H1 (cell line): Measurements from ENCODE around the gene SPARC. TPM values are rescaled to one million over a fixed set of nuclear protein-coding genes. Genes with fewer than 3 reads are reported as not detected.

Experiments used
- CTCF ChIA-PET: fragments of 300-600 bp; sonication (Branson Sonifier 250); formaldehyde crosslinking; loops from one replicate; lab custom pipeline; 2021; ENCODE audit not compliant: partially characterized antibody; lab: Charles Lee
- POLR2A ChIA-PET: fragments of 300-600 bp; sonication (Branson Sonifier 250); formaldehyde crosslinking; loops from one replicate; lab custom pipeline; 2021; ENCODE audit warnings: inconsistent platforms; ENCODE audit not compliant: partially characterized antibody; lab: Charles Lee
- DNase-seq, 2 experiments: peaks; one replicate each; pipeline versions ENCODE4 v3.0.0 to v3.0.0-alpha.2; 2010 to 2022; ENCODE audit warnings: low spot score in 2 of 2, low read depth in 1 of 2, mixed read lengths in 1 of 2
- FAIRE-seq: peaks from 2 replicates; lab custom pipeline; 2011; peaks lifted over from hg19 to GRCh38; lab: Jason Lieb, UNC
- H2AFZ ChIP-seq: 2 replicates; pipeline ENCODE4 v1.8.1; 2012; ENCODE audit warnings: low read length, inconsistent platforms
- H2AK5ac ChIP-seq: 2 replicates; pipeline ENCODE4 v1.6.1; 2013; ENCODE audit warnings: low read depth, low read length
- H2BK120ac ChIP-seq: replicated peaks from 2 replicates; pipeline ENCODE3; 2013; ENCODE audit warnings: low read depth, low read length, inconsistent platforms
- H2BK12ac ChIP-seq: 2 replicates; pipeline ENCODE4 v1.6.1; 2013; ENCODE audit warnings: low read depth, low read length
- H2BK15ac ChIP-seq: 2 replicates; pipeline ENCODE4 v1.6.1; 2013; ENCODE audit warnings: low read length
- H2BK20ac ChIP-seq: 2 replicates; pipeline ENCODE4 v1.6.1; 2013; ENCODE audit warnings: low read length
- H2BK5ac ChIP-seq: 2 replicates; pipeline ENCODE4 v1.6.1; 2013; ENCODE audit warnings: low read depth, low read length
- H3K14ac ChIP-seq: 2 replicates; pipeline ENCODE4 v1.6.1; 2013; ENCODE audit warnings: inconsistent platforms; ENCODE audit not compliant: insufficient read length
- H3K18ac ChIP-seq: 2 replicates; pipeline ENCODE4 v1.6.1; 2013; ENCODE audit warnings: low read length; ENCODE audit errors: extremely low read depth
- H3K23ac ChIP-seq: 2 replicates; pipeline ENCODE4 v1.6.1; 2013; ENCODE audit warnings: inconsistent platforms; ENCODE audit not compliant: insufficient read length
- H3K23me2 ChIP-seq: 2 replicates; pipeline ENCODE4 v1.6.1; 2013; ENCODE audit warnings: low read depth, low read length
- H3K27ac ChIP-seq: 2 replicates; pipeline ENCODE4 v1.6.1; 2011; ENCODE audit warnings: low read depth, low read length, inconsistent platforms
- H3K27me3 ChIP-seq, 4 experiments: replicated peaks in 1 of 4; 1 replicate in 1 of 4; 2 replicates in 3 of 4; pipeline versions ENCODE4 v1.6.1 to v1.8.1; 2011 to 2013; ENCODE audit warnings: low read length in 3 of 4, mild to moderate bottlenecking in 3 of 4, inconsistent platforms in 2 of 4, mixed read lengths in 2 of 4, moderate library complexity in 1 of 4; ENCODE audit not compliant: control insufficient read depth in 3 of 4, insufficient read depth in 3 of 4; ENCODE audit errors: extremely low read depth in 1 of 4
- H3K36me3 ChIP-seq, 4 experiments: 2 replicates each; pipeline versions ENCODE4 v1.6.1 to v1.8.1; 2011 to 2013; ENCODE audit warnings: mild to moderate bottlenecking in 4 of 4, low read length in 3 of 4, moderate library complexity in 2 of 4, control low read depth in 1 of 4, inconsistent platforms in 1 of 4; ENCODE audit not compliant: insufficient read depth in 4 of 4, control insufficient read depth in 2 of 4
- H3K4ac ChIP-seq: replicated peaks from 2 replicates; pipeline ENCODE3; 2013; ENCODE audit warnings: low read length, low read depth, mixed read lengths, inconsistent platforms; ENCODE audit not compliant: insufficient read length
- H3K4me1 ChIP-seq, 4 experiments: replicated peaks in 1 of 4; 1 replicate in 1 of 4; 2 replicates in 3 of 4; pipeline versions ENCODE4 v1.6.1 to v1.8.1; 2011 to 2013; ENCODE audit warnings: low read length in 3 of 4, inconsistent platforms in 2 of 4, mixed read lengths in 1 of 4; ENCODE audit not compliant: insufficient read depth in 4 of 4, control insufficient read depth in 3 of 4
- H3K4me2 ChIP-seq, 2 experiments: 2 replicates each; pipeline versions ENCODE4 v1.6.1 to v1.8.1; 2011 to 2013; ENCODE audit warnings: low read depth in 2 of 2, low read length in 2 of 2, control low read depth in 1 of 2, inconsistent platforms in 1 of 2, mild to moderate bottlenecking in 1 of 2; ENCODE audit not compliant: insufficient read depth in 1 of 2
- H3K4me3 ChIP-seq, 4 experiments: fragments of 200-600, 300-600 bp in 1 of 4; sonication (generic), shearing (Covaris generic), sonication (Bioruptor Twin) in 1 of 4; 2 replicates each; pipeline versions ENCODE4 v1.5.1 to v1.8.1; 2011 to 2016; ENCODE audit warnings: low read length in 4 of 4, low read depth in 3 of 4, control low read depth in 2 of 4, inconsistent platforms in 2 of 4, mild to moderate bottlenecking in 2 of 4, mixed read lengths in 1 of 4, moderate library complexity in 1 of 4; ENCODE audit not compliant: insufficient read depth in 2 of 4; ENCODE audit errors: extremely low read depth in 1 of 4
- H3K56ac ChIP-seq: replicated peaks from 2 replicates; pipeline ENCODE3; 2013; ENCODE audit warnings: low read depth, mild to moderate bottlenecking, mixed read lengths, low read length, inconsistent platforms; ENCODE audit not compliant: insufficient read length
- H3K79me1 ChIP-seq: 2 replicates; pipeline ENCODE4 v1.6.1; 2013; ENCODE audit warnings: low read depth, low read length, control low read depth
- H3K79me2 ChIP-seq, 2 experiments: 2 replicates each; pipeline versions ENCODE4 v1.6.1 to v1.8.1; 2012 to 2013; ENCODE audit warnings: low read length in 2 of 2, mild to moderate bottlenecking in 2 of 2, inconsistent platforms in 1 of 2; ENCODE audit not compliant: insufficient read depth in 2 of 2, control insufficient read depth in 1 of 2
- H3K9ac ChIP-seq, 4 experiments: replicated peaks in 1 of 4; 1 replicate in 1 of 4; 2 replicates in 3 of 4; pipeline versions ENCODE4 v1.6.1 to v1.8.1; 2011 to 2013; ENCODE audit warnings: low read depth in 3 of 4, low read length in 3 of 4, control low read depth in 2 of 4, mild to moderate bottlenecking in 2 of 4, moderate library complexity in 2 of 4, inconsistent platforms in 1 of 4; ENCODE audit errors: extremely low read depth in 1 of 4
- H3K9me3 ChIP-seq, 2 experiments: 2 replicates each; pipeline versions ENCODE4 v1.6.1 to v1.8.1; 2012 to 2013; ENCODE audit warnings: mild to moderate bottlenecking in 2 of 2, moderate library complexity in 2 of 2, control low read depth in 1 of 2, inconsistent platforms in 1 of 2, low read depth in 1 of 2, low read length in 1 of 2, mixed read lengths in 1 of 2; ENCODE audit not compliant: insufficient read depth in 2 of 2
- H4K20me1 ChIP-seq, 2 experiments: replicated peaks in 1 of 2; 2 replicates each; pipeline versions ENCODE3 to v1.8.1; 2011 to 2013; ENCODE audit warnings: inconsistent platforms in 2 of 2, low read length in 2 of 2, mild to moderate bottlenecking in 1 of 2; ENCODE audit not compliant: insufficient read depth in 2 of 2, control insufficient read depth in 1 of 2
- H4K5ac ChIP-seq: 2 replicates; pipeline ENCODE4 v1.6.1; 2013; ENCODE audit warnings: low read length, low read depth, mixed read lengths, inconsistent platforms; ENCODE audit not compliant: insufficient read length
- H4K8ac ChIP-seq: 2 replicates; pipeline ENCODE4 v1.8.0; 2013; ENCODE audit warnings: mild to moderate bottlenecking, moderate library complexity, low read length, inconsistent platforms; ENCODE audit not compliant: insufficient read depth; ENCODE audit errors: extremely low read depth
- H4K91ac ChIP-seq: replicated peaks from 2 replicates; pipeline ENCODE3; 2013; ENCODE audit warnings: low read length, mixed read lengths, inconsistent platforms; ENCODE audit not compliant: insufficient read length
- ASH2L ChIP-seq: fragments of 200-600, 300-600 bp; sonication (generic); IDR thresholded peaks from one replicate; pipeline ENCODE4 v1.7.1; 2017; ENCODE audit warnings: low read length
- RFX5 ChIP-seq: IDR thresholded peaks from 2 replicates; pipeline ENCODE4 v1.6.1; 2011; ENCODE audit warnings: low read depth, low read length, improper control_type of control experiment, borderline replicate concordance
- TBP ChIP-seq: IDR thresholded peaks from 2 replicates; pipeline ENCODE4 v1.6.1; 2011; ENCODE audit warnings: low read depth, low read length, improper control_type of control experiment
- TCF12 ChIP-seq: IDR thresholded peaks from 2 replicates; pipeline ENCODE4 v1.6.1; 2011; ENCODE audit warnings: low read depth, mild to moderate bottlenecking, low read length
- WGBS, 2 experiments: shearing (Covaris generic) in 1 of 2; methylation state at CpG; one replicate each; pipeline versions ENCODE4 v1.1.6 to v1.1.7; 2013 to 2015; ENCODE audit warnings: low lambda C conversion rate in 2 of 2, mixed read lengths in 2 of 2, inconsistent platforms in 1 of 2, low coverage in 1 of 2, missing lambda C conversion rate in 1 of 2; ENCODE audit not compliant: insufficient replicate concordance in 2 of 2, insufficient coverage in 1 of 2, insufficient read length in 1 of 2; ENCODE audit errors: extremely low coverage in 1 of 2, missing lambda C conversion rate in 1 of 2; 5-methylcytosine and 5-hydroxymethylcytosine counted together
- polyA plus RNA-seq, 7 experiments: library from polyadenylated mRNA; depleted of rRNA in 3 of 7; stranded (reverse) in 5 of 7; unstranded in 2 of 7; fragments of >200 nt in 5 of 7; fragments of 200-250 nt in 2 of 7; gene quantifications; 1 replicate in 5 of 7; 2 replicates in 1 of 7; 4 replicates in 1 of 7; pipeline versions ENCODE4 v1.2.1 to v1.2.3, GENCODE V29; 2011 to 2013; ENCODE audit warnings: missing spikeins in 2 of 7, mixed read lengths in 2 of 7
- total RNA-seq: library from RNA; stranded (reverse); fragmentation: NEBNext Ultra II Directional; extraction: Animal tissue kit (Norgen Biotek cat#: 25700); gene quantifications from 2 replicates; pipeline ENCODE4 v1.2.1, GENCODE V29; 2021

Gene SPARC
- total and polyA plus RNA-seq, 2 of the 8 experiments (the other 6 are each of a cell fraction or from before 2014, with no cell fraction given), result 375 to 438 TPM

- H4K20me1 ChIP-seq, result no peaks in the 10 kb centered on the region
- no peaks in the 10 kb centered on the region for H3K79me1 ChIP-seq
- H3K4me1 ChIP-seq, result peaks cover 0 to 10% (median 6%) of the 10 kb centered on the region in 4 experiments; a peak in 4 of 7 replicates
- no peak overlapping the region for H3K4ac ChIP-seq
- 83% methylated on average over 2 of the region's 2 CpGs; no CpG with 5 or more reads in 1 of the 2 experiments for WGBS, 2 experiments
- TF ChIP-seq ASH2L (no peak), TCF12 (no peak), RFX5 (no peak), TBP (no peak)
- no peak for FAIRE-seq
- no peaks in the 10 kb centered on the region for H3K79me2 ChIP-seq
- no peak overlapping the region for H2BK120ac ChIP-seq
- no peaks in the 10 kb centered on the region for H3K36me3 ChIP-seq
- no peak overlapping the region for H2AFZ ChIP-seq
- H3K56ac ChIP-seq, result no peak overlapping the region
- no peak overlapping the region for H3K4me3 ChIP-seq
- no peaks in the 10 kb centered on the region for H3K23me2 ChIP-seq
- ChIA-PET POLR2A (interaction anchor here (1.1 to 1.3 kb wide), 3 partner anchors 11 to 33 kb away, joined by 3 to 6 read pairs (median 3); partner anchors contain the start of gene SPARC), CTCF (interaction anchor here (0.7 to 11.6 kb wide), 23 partner anchors 9 to 401 kb away, joined by 3 to 198 read pairs (median 6); partner anchors contain the start of gene SPARC)
- H2BK5ac ChIP-seq, result no peak overlapping the region
- H3K9me3 ChIP-seq, result no peaks in the 10 kb centered on the region
- H3K27ac ChIP-seq, result no peak overlapping the region
- H4K5ac ChIP-seq, result no peak overlapping the region
- no peak overlapping the region for H4K91ac ChIP-seq
- no peak overlapping the region for H3K23ac ChIP-seq
- H3K18ac ChIP-seq, result no peak overlapping the region
- no peak overlapping the region for H2BK20ac ChIP-seq
- no peak for DNase-seq
- no peak overlapping the region; the same call in 1 of the 2 replicates for H2BK12ac ChIP-seq
- no peak overlapping the region for H3K9ac ChIP-seq
- no peak overlapping the region for H2AK5ac ChIP-seq
- H2BK15ac ChIP-seq, result no peak overlapping the region
- H3K4me2 ChIP-seq, result no peak overlapping the region
- H4K8ac ChIP-seq, result no peak overlapping the region
- no peaks in the 10 kb centered on the region for H3K27me3 ChIP-seq
- H3K14ac ChIP-seq, result no peak overlapping the region
Observed at GRCh38 chr5:151720215-151720614, 33.5 kb upstream of the SPARC start.
